HFFc6 (cell line): ENCODE data around the gene LHCGR. TPM values are rescaled to one million over a fixed set of nuclear protein-coding genes. Genes with fewer than 3 reads are reported as not detected.

ENCODE experiments used
- DNase-seq: peaks from one replicate; pipeline ENCODE4 v3.0.0-alpha.2; 2018
- H3K27ac Mint-ChIP-seq: 2 replicates; pipeline ENCODE4 v1.8.0; 2020; ENCODE audit warnings: mild to moderate bottlenecking, mixed read lengths
- H3K27me3 Mint-ChIP-seq: 2 replicates; pipeline ENCODE4 v1.8.0; 2021; ENCODE audit warnings: mild to moderate bottlenecking, moderate library complexity, mixed read lengths; ENCODE audit not compliant: insufficient read depth
- H3K36me3 Mint-ChIP-seq: 2 replicates; pipeline ENCODE4 v1.8.0; 2021; ENCODE audit warnings: low read depth, mixed read lengths
- H3K4me1 Mint-ChIP-seq: 2 replicates; pipeline ENCODE4 v1.8.0; 2020; ENCODE audit warnings: low read depth, mixed read lengths
- H3K4me3 Mint-ChIP-seq: 2 replicates; pipeline ENCODE4 v1.8.0; 2020; ENCODE audit warnings: mild to moderate bottlenecking, moderate library complexity, mixed read lengths
- H3K9me3 Mint-ChIP-seq: 2 replicates; pipeline ENCODE4 v1.8.0; 2020; ENCODE audit warnings: mild to moderate bottlenecking, mixed read lengths
- total RNA-seq, 6 experiments: library from RNA; stranded (reverse); fragmentation: NEBNext Ultra II Directional; extraction: Animal tissue kit (Norgen Biotek cat#: 25700); gene quantifications; 2 replicates in 1 of 6; 3 replicates in 5 of 6; pipeline ENCODE4 v1.2.3, GENCODE V29; 2021
- TF ChIP-seq, protein P1 (sequence below): fragments of 200-600 bp; sonication (generic); IDR thresholded peaks from 2 replicates; pipeline ENCODE4 v1.5.0; 2021; ENCODE audit warnings: antibody characterized with exemption, mild to moderate bottlenecking

Gene LHCGR
- total RNA-seq, 6 experiments from 2014 or later: not detected

DNA sequence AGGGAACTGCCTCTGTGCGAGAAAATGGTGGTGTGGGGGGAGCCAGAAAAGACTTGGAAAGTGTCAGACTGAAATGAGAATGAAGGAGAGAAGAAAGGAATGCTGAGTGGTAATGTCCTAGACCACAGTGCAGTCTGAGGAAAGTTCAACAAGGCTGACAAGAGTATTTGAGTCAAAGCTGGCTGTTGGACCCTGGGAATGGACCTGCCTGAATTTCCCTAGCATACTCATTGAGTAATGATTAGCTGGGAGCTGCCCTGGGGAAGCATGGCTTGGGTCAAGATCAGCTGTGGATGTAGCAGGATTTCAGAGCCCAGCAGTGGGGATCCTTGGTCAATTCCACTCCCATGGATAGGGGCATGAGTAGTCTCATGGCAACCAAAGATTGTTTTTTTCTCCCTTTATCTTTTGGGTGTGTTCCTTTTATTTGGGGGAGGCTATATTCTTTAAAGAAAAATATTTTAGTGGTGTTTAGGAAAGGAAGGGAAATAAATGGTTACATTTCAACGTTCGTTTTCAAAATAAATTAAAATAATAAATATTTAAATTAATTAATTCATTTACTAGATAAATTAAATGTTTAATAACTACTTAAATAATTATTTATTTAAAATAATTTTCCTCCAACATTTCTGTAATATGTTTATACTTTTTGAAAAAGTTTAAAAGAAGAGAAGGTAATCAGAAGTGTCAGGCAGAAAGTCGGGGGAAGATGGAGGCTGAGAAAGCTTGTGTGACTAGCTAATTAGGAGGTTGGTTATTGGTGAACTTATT, 15.9 kb upstream of the LHCGR start:
- Mint-ChIP-seq H3K9me3 (peaks cover 21% of the 10 kb centered on the region), H3K4me1 (no peaks in the 10 kb centered on the region), H3K36me3 (no peaks in the 10 kb centered on the region), H3K27ac (no peak overlapping the region), H3K27me3 (no peaks in the 10 kb centered on the region), H3K4me3 (no peak overlapping the region)
- TF ChIP-seq, protein P1, sequence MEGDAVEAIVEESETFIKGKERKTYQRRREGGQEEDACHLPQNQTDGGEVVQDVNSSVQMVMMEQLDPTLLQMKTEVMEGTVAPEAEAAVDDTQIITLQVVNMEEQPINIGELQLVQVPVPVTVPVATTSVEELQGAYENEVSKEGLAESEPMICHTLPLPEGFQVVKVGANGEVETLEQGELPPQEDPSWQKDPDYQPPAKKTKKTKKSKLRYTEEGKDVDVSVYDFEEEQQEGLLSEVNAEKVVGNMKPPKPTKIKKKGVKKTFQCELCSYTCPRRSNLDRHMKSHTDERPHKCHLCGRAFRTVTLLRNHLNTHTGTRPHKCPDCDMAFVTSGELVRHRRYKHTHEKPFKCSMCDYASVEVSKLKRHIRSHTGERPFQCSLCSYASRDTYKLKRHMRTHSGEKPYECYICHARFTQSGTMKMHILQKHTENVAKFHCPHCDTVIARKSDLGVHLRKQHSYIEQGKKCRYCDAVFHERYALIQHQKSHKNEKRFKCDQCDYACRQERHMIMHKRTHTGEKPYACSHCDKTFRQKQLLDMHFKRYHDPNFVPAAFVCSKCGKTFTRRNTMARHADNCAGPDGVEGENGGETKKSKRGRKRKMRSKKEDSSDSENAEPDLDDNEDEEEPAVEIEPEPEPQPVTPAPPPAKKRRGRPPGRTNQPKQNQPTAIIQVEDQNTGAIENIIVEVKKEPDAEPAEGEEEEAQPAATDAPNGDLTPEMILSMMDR: no peak
- DNase-seq: no peak

DNA sequence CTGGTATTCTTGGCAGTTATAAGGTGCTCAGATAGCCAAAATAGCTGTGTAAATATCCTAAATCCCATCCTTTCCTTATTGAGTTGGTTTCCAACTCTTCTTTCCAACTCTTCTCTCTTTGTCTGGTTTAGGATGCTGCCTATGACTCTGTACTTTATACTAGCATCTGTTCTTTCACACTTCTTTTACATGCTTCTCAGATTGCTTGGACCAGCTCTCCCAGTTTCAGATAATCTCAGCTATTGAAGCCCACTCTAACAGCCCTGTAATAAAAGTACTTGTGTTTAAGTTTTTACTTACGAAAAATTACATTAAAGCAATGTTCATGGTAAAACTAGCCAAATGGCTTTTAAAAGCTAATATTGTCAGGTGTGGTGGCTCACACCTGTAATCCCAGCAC, 14.7 kb upstream of the LHCGR start:
- Mint-ChIP-seq H3K27me3 (no peaks in the 10 kb centered on the region), H3K4me3 (no peak overlapping the region), H3K36me3 (no peaks in the 10 kb centered on the region), H3K27ac (no peak overlapping the region), H3K9me3 (peaks cover 19% of the 10 kb centered on the region), H3K4me1 (no peaks in the 10 kb centered on the region)
- TF ChIP-seq, protein P1: no peak
- no peak for DNase-seq

DNA sequence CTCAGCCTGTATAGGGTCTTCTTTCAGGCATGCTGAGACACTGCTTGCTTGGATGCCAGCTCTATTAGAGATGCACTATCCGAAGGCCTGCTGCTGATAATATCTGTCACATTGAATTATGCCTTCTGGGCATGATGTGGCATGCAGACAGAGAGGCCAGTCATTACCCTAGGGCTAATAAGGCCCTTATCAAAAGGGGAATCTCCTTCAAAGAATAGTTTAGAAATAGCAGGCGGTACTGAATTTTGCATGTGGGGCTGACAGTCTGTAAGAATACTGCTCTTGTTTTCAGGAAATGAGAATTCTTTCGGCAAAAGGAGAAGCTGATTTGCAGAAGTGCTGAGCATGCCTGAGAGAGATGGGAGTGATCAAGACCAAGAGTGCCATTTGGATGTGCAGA, 13.1 kb upstream of the LHCGR start:
- TF ChIP-seq, protein P1: no peak
- Mint-ChIP-seq H3K27ac (no peak overlapping the region), H3K4me3 (no peak overlapping the region), H3K9me3 (peaks cover 33% of the 10 kb centered on the region), H3K36me3 (no peaks in the 10 kb centered on the region; the same call in 1 of the 2 replicates), H3K4me1 (no peaks in the 10 kb centered on the region), H3K27me3 (no peaks in the 10 kb centered on the region)
- no peak for DNase-seq

DNA sequence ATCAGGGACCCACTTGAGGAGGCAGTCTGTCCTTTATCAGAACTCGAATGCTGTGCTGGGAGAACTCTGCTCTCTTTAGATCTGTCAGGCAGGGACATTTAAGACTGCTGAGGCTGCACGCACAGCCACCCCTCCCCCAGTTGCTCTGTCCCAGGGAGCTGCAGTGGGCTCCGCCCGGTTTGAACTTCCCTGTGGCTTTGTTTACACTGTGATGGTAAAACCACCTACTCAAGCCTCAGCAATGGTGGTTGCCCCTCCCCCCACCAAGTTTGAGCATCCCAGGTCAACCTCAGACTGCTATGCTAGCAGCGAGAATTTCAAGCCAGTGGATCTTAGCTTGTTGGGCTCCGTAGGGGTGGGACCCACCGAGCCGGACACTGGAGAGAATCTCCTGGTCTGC, 11.8 kb upstream of the LHCGR start:
- no peak overlapping the region for H3K27ac Mint-ChIP-seq
- H3K9me3 Mint-ChIP-seq: peaks cover 45% of the 10 kb centered on the region
- H3K27me3 Mint-ChIP-seq: no peaks in the 10 kb centered on the region
- no peak for DNase-seq
- H3K4me1 Mint-ChIP-seq: no peaks in the 10 kb centered on the region
- no peak overlapping the region for H3K4me3 Mint-ChIP-seq
- no peaks in the 10 kb centered on the region; the same call in 1 of the 2 replicates for H3K36me3 Mint-ChIP-seq
- TF ChIP-seq, protein P1: no peak

DNA sequence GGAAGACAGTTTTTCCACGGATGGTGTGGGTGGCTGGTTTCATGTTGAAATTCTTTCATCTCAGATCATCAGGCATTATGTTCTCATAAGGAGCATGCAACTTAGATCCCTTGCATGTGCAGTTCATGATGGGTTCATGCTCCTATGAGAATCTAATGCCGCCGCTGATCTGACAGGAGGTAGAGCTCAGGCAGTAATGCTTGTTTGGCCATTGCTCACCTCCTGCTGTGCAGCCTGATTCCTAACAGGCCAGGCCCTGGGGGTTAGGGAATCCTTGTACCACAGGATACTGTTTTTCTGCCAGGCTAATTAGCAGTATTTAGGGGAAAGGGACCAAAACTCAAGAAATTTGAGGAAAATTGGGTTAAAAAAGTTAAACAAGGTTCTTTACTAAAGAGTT, 5.3 kb upstream of the LHCGR start:
- no peak for DNase-seq
- H3K36me3 Mint-ChIP-seq: no peaks in the 10 kb centered on the region; the same call in 1 of the 2 replicates
- no peak overlapping the region for H3K4me3 Mint-ChIP-seq
- no peaks in the 10 kb centered on the region; the same call in 1 of the 2 replicates for H3K27me3 Mint-ChIP-seq
- H3K27ac Mint-ChIP-seq: no peak overlapping the region
- no peaks in the 10 kb centered on the region for H3K4me1 Mint-ChIP-seq
- TF ChIP-seq, protein P1: no peak
- H3K9me3 Mint-ChIP-seq: peaks cover 37% of the 10 kb centered on the region
